Pancreas (tissue), 10 donors: ENCODE measurements around the gene OR7G2. TPM values are rescaled to one million over a fixed set of nuclear protein-coding genes. Genes with fewer than 3 reads are reported as not detected.

Experiments
- ATAC-seq, 4 donors: fragments of 200-7000 bp; cut with Tn5 transposase; one replicate each; pipeline versions ENCODE4 v1.8.0 to v1.9.1; 2020; ENCODE audit warnings: mild to moderate bottlenecking in 4 of 4, moderate library complexity in 4 of 4
- DNase-seq, 6 donors: peaks; one replicate each; pipeline ENCODE4 v3.0.0-alpha.2; 2020
- FAIRE-seq: peaks from 2 replicates; lab custom pipeline; 2012; peaks lifted over from hg19 to GRCh38; lab: Jason Lieb, UNC
- H3K27ac ChIP-seq, 4 donors: fragments of 200-600 bp; sonication (generic); 1 replicate in 3 of 4; 2 replicates in 1 of 4; pipeline versions ENCODE4 v1.5.0 to v1.8.0; 2020
- H3K27me3 ChIP-seq, 4 donors: fragments of 200-600 bp; one replicate each; pipeline ENCODE4 v1.8.0; 2021
- H3K36me3 ChIP-seq, 3 donors: fragments of 200-600 bp; sonication (generic) in 1 of 3; one replicate each; pipeline versions ENCODE4 v1.5.0 to v1.8.0; 2020 to 2021
- H3K4me1 ChIP-seq, 3 donors: fragments of 200-600 bp; one replicate each; pipeline ENCODE4 v1.8.0; 2021
- H3K4me3 ChIP-seq, 4 donors: fragments of 200-600 bp; sonication (generic) in 2 of 4; one replicate each; pipeline versions ENCODE4 v1.5.0 to v1.8.0; 2020 to 2021
- H3K9me3 ChIP-seq, 4 donors: fragments of 200-600 bp; one replicate each; pipeline ENCODE4 v1.8.0; 2021
- CTCF ChIP-seq, 4 donors: fragments of 200-600 bp; sonication (generic) in 3 of 4; IDR thresholded peaks; one replicate each; pipeline versions ENCODE4 v1.5.0 to v1.8.0; 2021; ENCODE audit warnings: antibody characterized with exemption in 4 of 4
- WGBS, 2 donors: extraction: QIAGEN DNeasy Blood & Tissue Kit; methylation state at CpG; one replicate each; pipeline ENCODE4 v1.1.7; 2013; 5-methylcytosine and 5-hydroxymethylcytosine counted together
- intact Hi-C, 3 donors: fragments of 100-400 bp; cut with DNase I; formaldehyde crosslinking; loops; one replicate each; pipeline versions ENCODE4 v1.11.1 to v1.14.2; 2022
- polyA plus RNA-seq, 2 donors: library from polyadenylated mRNA; stranded (reverse); fragments of 200-250 nt; gene quantifications; one replicate each; pipeline ENCODE4 v1.2.3, GENCODE V29; 2013
- total RNA-seq, 6 donors: library from RNA; stranded (reverse); fragmentation: NEBNext Ultra II Directional in 4 of 6; extraction: Animal tissue kit (Norgen Biotek cat#: 25700) in 4 of 6; gene quantifications; one replicate each; pipeline versions ENCODE4 v1.2.1 to v1.2.4, GENCODE V29; 2021 to 2023
- donor health status: healthy with polysubstance abuse.
- donor health status: DM: no; HTN: no; CAD: no; lungs with moderate emphysema.
- donor health status: DM: no; HTN: no; CAD: no.
- donor health status: control.
- donor health status: control.
- donor health status: Bipolar disorder and iron deficiency.
- donor health status: DM: yes; HTN: yes; CAD: no.
- donor health status: DM: no; HTN: no; CAD: no.
- donor health status: DM: no; HTN: no; CAD: no.
- donor health status: DM: yes; HTN: yes; CAD: no.

OR7G2 gene
- total and polyA plus RNA-seq, 8 donors: not detected

- peak overlapping the region; percentile 52 to 86 (median 80) for H3K4me3 ChIP-seq
- ATAC-seq (peak; percentile 2 to 13 (median 8)), DNase-seq (no peak), FAIRE-seq (peak; percentile 68)
- peaks cover 0 to under 1% (median 0%) of the 10 kb centered on the region in 4 donors for H3K9me3 ChIP-seq
- no peaks in the 10 kb centered on the region for H3K27me3 ChIP-seq
- peak overlapping the region in 2 of 4 donors; percentile 77 to 78 for H3K27ac ChIP-seq
- 25 to 29% methylated on average over 8 of the region's 8 CpGs for WGBS, 2 donors
- peaks cover 6 to 14% (median 9%) of the 10 kb centered on the region in 3 donors for H3K4me1 ChIP-seq
- H3K36me3 ChIP-seq: no peaks in the 10 kb centered on the region
- TF ChIP-seq CTCF (IDR thresholded peaks at IDR 0.05): no peak
- intact Hi-C loops: no loop called here
These were observed 32.4 kb upstream of the OR7G2 start for GRCh38 chr19:9139609-9140158.

- 44 to 56% methylated on average over 5 of the region's 5 CpGs for WGBS, 2 donors
- Histone ChIP-seq H3K36me3 (no peaks in the 10 kb centered on the region), H3K9me3 (no peaks in the 10 kb centered on the region), H3K4me1 (no peaks in the 10 kb centered on the region), H3K27me3 (no peaks in the 10 kb centered on the region), H3K4me3 (no peak overlapping the region), H3K27ac (no peak overlapping the region)
- no peak for TF ChIP-seq CTCF (IDR thresholded peaks at IDR 0.05)
- no peak for ATAC-seq
- no peak for FAIRE-seq
- DNase-seq: no peak
- intact Hi-C loops: no loop called here
These were observed 25.1 kb upstream of the OR7G2 start for GRCh38 chr19:9132422-9132821.

GRCh38 chr19:9130965-9131364, 23.7 kb upstream of the OR7G2 start:
- 55 to 61% methylated on average over 1 of the region's 1 CpG for WGBS, 2 donors
- Histone ChIP-seq H3K27me3 (no peaks in the 10 kb centered on the region), H3K4me1 (no peaks in the 10 kb centered on the region), H3K27ac (no peak overlapping the region), H3K36me3 (no peaks in the 10 kb centered on the region), H3K9me3 (no peaks in the 10 kb centered on the region), H3K4me3 (no peak overlapping the region)
- ATAC-seq: no peak
- FAIRE-seq: no peak
- TF ChIP-seq CTCF (IDR thresholded peaks at IDR 0.05): no peak
- intact Hi-C loops: no loop called here
- DNase-seq: no peak

GRCh38 chr19:9128171-9128570, 20.9 kb upstream of the OR7G2 start:
- Histone ChIP-seq H3K27ac (no peak overlapping the region), H3K4me3 (no peak overlapping the region), H3K27me3 (peaks cover 0 to 6% (median 0%) of the 10 kb centered on the region in 4 donors), H3K36me3 (no peaks in the 10 kb centered on the region), H3K4me1 (no peaks in the 10 kb centered on the region), H3K9me3 (no peaks in the 10 kb centered on the region)
- TF ChIP-seq CTCF (IDR thresholded peaks at IDR 0.05): no peak
- DNase-seq (no peak), ATAC-seq (no peak), FAIRE-seq (no peak)
- intact Hi-C loops: no loop called here
- WGBS, 2 donors: 55 to 66% methylated on average over 3 of the region's 3 CpGs

GRCh38 chr19:9126900-9127405, 19.7 kb upstream of the OR7G2 start, which contains the start of gene OR7G3:
Gene OR7G3 (minus strand): TSS chr19:9126950. CDS start chr19:9126950, 0 bp downstream.
- no peak for FAIRE-seq
- DNase-seq: no peak
- H3K27me3 ChIP-seq: peaks cover 0 to 6% (median 0%) of the 10 kb centered on the region in 4 donors
- 35 to 36% methylated on average over 1 of the region's 1 CpG for WGBS, 2 donors
- no peaks in the 10 kb centered on the region for H3K9me3 ChIP-seq
- H3K27ac ChIP-seq: no peak within 1 kb of the TSS
- H3K36me3 ChIP-seq: no peaks in the 10 kb centered on the region
- H3K4me3 ChIP-seq: no peak within 1 kb of the TSS
- H3K4me1 ChIP-seq: no peaks in the 10 kb centered on the region
- intact Hi-C loops: no loop called here
- TF ChIP-seq CTCF (IDR thresholded peaks at IDR 0.05): no peak
- no peak for ATAC-seq
